RWPE2 (cell line): Measurements from ENCODE around the gene SEPTIN5.

Experiments used
- ATAC-seq: fragments of 200-7000 bp; cut with Tn5 transposase; 3 replicates; pipeline ENCODE4 v1.9.1; 2021; ENCODE audit warnings: low read depth
- DNase-seq: peaks from one replicate; pipeline ENCODE4 v3.0.0-alpha.2; 2020; ENCODE audit warnings: low spot score
- H3K27ac ChIP-seq: fragments of 450-650 bp; 2 replicates; pipeline ENCODE4 v1.5.1; 2017; ENCODE audit warnings: mild to moderate bottlenecking; ENCODE audit not compliant: poor library complexity, severe bottlenecking
- H3K27me3 ChIP-seq: fragments of 250-450 bp; sonication (Bioruptor Pico); 2 replicates; pipeline ENCODE4 v1.5.1; 2021; ENCODE audit warnings: mild to moderate bottlenecking, moderate library complexity; ENCODE audit not compliant: insufficient read depth, poor library complexity, severe bottlenecking
- H3K36me3 ChIP-seq: fragments of 250-450 bp; sonication (Bioruptor Pico); 2 replicates; pipeline ENCODE4 v1.5.1; 2020; ENCODE audit warnings: low read depth, mild to moderate bottlenecking, moderate library complexity
- H3K4me1 ChIP-seq: fragments of 250-450 bp; sonication (Bioruptor Pico); 2 replicates; pipeline ENCODE4 v1.5.1; 2021; ENCODE audit warnings: mild to moderate bottlenecking, moderate library complexity; ENCODE audit not compliant: insufficient read depth, poor library complexity, severe bottlenecking
- H3K4me3 ChIP-seq: fragments of 250-450 bp; sonication (Bioruptor Pico); 2 replicates; pipeline ENCODE4 v1.5.1; 2021; ENCODE audit warnings: mild to moderate bottlenecking, moderate library complexity; ENCODE audit not compliant: severe bottlenecking
- H3K9me3 ChIP-seq: fragments of 250-450 bp; sonication (Bioruptor Pico); 2 replicates; pipeline ENCODE4 v1.5.1; 2021; ENCODE audit warnings: mild to moderate bottlenecking, moderate library complexity; ENCODE audit not compliant: severe bottlenecking
- TF ChIP-seq, protein P1 (sequence below): fragments of 450-650 bp; IDR thresholded peaks from one replicate; pipeline ENCODE4 v1.5.1; 2017; ENCODE audit warnings: mild to moderate bottlenecking, moderate library complexity; ENCODE audit not compliant: poor library complexity, severe bottlenecking

The SEPTIN5 gene

DNA sequence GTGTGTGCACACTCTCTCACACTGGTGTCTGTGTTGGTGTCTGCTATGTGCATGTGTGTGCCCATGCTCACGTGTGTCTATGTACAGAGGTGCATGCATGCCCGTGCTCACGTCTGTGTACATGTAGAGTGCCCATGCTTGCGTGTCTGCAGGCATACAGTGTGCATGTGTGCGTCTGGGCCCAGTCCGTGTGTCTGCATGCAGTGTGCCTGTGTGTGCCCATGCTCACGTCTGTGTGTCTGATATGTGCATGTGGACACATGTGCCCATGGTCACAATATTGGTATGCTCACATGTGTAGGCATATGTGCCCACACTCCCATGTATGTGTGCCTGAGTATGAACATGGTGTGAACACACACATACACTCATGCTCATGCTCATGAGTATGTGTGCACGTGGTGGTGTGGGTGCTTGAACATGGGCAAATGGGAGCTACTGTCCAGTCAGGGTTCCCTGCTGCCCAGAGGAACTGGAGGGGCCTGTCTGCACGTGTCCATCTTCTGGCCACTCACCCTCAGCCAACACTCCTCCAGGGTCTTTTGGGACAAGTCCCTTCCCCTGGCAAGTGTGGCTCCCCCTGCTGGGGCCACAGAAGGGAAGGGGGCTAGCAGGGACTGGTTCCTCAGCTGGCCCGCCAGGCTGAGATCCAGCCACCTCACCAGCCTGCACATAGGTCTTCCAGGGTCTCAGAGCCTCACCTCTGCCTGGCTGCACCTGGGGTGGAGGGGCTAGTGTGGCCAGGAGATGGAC, 39.0 kb downstream of the SEPTIN5 start:
- Histone ChIP-seq H3K27me3 (peaks cover 20% of the 10 kb centered on the region), H3K9me3 (no peaks in the 10 kb centered on the region), H3K4me3 (no peak overlapping the region), H3K4me1 (peaks cover 7% of the 10 kb centered on the region), H3K27ac (no peak overlapping the region), H3K36me3 (no peaks in the 10 kb centered on the region)
- no peak for DNase-seq
- ATAC-seq = no peak
- TF ChIP-seq, protein P1, sequence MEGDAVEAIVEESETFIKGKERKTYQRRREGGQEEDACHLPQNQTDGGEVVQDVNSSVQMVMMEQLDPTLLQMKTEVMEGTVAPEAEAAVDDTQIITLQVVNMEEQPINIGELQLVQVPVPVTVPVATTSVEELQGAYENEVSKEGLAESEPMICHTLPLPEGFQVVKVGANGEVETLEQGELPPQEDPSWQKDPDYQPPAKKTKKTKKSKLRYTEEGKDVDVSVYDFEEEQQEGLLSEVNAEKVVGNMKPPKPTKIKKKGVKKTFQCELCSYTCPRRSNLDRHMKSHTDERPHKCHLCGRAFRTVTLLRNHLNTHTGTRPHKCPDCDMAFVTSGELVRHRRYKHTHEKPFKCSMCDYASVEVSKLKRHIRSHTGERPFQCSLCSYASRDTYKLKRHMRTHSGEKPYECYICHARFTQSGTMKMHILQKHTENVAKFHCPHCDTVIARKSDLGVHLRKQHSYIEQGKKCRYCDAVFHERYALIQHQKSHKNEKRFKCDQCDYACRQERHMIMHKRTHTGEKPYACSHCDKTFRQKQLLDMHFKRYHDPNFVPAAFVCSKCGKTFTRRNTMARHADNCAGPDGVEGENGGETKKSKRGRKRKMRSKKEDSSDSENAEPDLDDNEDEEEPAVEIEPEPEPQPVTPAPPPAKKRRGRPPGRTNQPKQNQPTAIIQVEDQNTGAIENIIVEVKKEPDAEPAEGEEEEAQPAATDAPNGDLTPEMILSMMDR = no peak

DNA sequence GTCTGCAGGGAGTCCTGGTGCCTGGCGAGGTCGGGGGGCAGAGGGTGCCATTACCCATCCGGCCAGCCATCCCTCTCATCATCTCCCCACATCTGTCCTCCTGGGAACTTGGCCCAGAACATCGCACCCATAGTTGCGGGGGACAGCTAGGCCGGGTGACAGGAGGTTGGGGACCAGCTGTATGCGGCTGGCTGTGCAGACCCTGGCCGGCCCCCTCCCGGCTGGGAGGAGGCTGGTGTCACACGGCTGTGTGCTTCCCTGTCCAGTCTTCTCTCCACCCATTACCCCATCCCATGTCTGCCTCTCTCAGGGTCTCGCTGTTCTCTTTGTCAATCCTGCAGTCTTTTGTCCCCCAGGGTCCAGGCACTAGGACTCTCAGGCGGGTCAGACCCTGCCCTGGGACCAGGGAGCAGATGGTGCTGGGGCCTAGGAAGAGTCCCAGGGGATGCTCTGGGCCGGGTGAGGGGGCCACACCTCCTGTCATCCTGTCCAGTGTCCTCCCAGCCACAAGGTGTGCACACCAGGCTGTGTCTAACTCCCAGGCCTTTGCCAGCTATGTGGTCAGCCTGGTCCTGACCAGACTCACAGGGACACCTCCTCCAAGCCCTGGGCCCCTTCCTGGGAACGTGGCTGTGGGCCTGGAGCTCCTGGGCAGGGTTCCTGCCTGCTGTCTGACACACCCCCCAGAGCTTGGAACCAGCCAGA, 39.8 kb downstream of the SEPTIN5 start:
- Histone ChIP-seq H3K9me3 (no peaks in the 10 kb centered on the region), H3K27me3 (peaks cover 23% of the 10 kb centered on the region), H3K4me1 (peaks cover 7% of the 10 kb centered on the region), H3K4me3 (no peak overlapping the region), H3K36me3 (no peaks in the 10 kb centered on the region), H3K27ac (no peak overlapping the region)
- TF ChIP-seq, protein P1 = no peak
- no peak for ATAC-seq
- DNase-seq = no peak

DNA sequence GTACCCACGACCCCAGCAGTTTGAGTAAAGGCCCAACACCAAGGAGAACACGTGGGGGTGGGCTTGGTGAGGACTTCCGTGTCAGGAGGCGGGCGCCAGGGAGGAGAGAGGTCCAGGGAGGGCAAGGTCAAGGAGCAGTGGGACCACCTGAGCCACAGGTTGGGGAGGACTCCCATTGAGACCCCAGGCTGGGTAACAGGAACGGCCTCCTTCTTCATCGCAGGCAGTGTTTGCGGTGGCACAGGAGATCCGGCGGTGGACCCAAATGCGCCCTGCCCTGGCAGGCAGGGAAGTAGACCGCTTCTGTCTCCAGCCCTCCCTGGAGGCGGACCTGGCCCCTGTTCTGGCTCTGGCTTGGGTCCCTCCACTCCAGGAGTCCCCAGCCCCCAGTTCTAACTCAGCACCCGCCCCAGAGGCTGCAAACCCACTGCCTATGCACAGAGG, 40.4 kb downstream of the SEPTIN5 start:
- Histone ChIP-seq H3K4me1 (peaks cover 7% of the 10 kb centered on the region), H3K27ac (no peak overlapping the region), H3K9me3 (no peaks in the 10 kb centered on the region), H3K27me3 (peaks cover 29% of the 10 kb centered on the region), H3K36me3 (no peaks in the 10 kb centered on the region), H3K4me3 (no peak overlapping the region)
- ATAC-seq = no peak
- TF ChIP-seq, protein P1 = no peak
- no peak for DNase-seq

DNA sequence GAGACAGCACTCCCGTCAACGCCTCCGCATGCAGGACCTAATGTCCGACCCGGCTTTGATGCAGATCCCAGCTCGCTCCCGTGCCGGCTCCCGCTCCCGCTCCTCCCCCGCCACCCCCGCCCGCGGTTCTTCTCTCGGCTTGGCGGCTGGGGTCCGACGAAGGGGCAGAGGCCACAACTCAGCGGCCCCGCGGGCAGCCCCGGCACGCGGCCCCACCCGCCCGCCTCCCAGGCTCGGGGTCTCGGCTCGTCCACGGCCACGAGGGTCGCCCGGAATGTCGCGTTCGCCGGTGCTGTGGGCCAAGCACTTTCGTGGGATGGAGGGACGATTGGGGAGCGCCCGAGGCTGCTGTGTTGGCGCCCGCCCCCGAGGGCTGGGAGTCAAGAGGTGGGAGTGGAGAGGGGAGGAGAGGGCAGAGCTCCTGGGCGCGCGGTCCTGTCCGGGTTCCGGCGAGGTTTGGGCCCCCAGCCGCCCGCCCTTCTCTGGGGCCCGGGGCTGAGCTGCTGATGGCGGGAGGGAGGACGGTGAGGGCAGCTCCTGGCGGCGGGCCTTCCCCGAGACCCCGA, 40.9 kb downstream of the SEPTIN5 start:
- TF ChIP-seq, protein P1 = no peak
- no peak overlapping the region for H3K4me3 ChIP-seq
- no peak for DNase-seq
- no peaks in the 10 kb centered on the region for H3K36me3 ChIP-seq
- H3K4me1 ChIP-seq = peaks cover 7% of the 10 kb centered on the region
- H3K27me3 ChIP-seq = peaks cover 34% of the 10 kb centered on the region
- no peaks in the 10 kb centered on the region for H3K9me3 ChIP-seq
- no peak overlapping the region for H3K27ac ChIP-seq
- no peak for ATAC-seq
